Activated naive CD4-positive, alpha-beta T cell treated with anti-CD3 and anti-CD28 coated beads, Interleukin-2, amount 50 U/mL, for 24 hours (primary cell): ENCODE measurements around the gene DAP3.
A peak's percentile ranks its signal among the peaks of the same experiment; 100 is the strongest.

Experiments
- H3K27ac Mint-ChIP-seq: one replicate; pipeline ENCODE4 v1.8.0; 2021; ENCODE audit warnings: mild to moderate bottlenecking, mixed read lengths
- H3K27me3 Mint-ChIP-seq: one replicate; pipeline ENCODE4 v1.8.0; 2021; ENCODE audit warnings: mixed read lengths
- H3K36me3 Mint-ChIP-seq: one replicate; pipeline ENCODE4 v1.8.0; 2021; ENCODE audit warnings: mixed read lengths
- H3K4me1 Mint-ChIP-seq: one replicate; pipeline ENCODE4 v1.8.0; 2021; ENCODE audit warnings: mixed read lengths
- H3K4me3 Mint-ChIP-seq: one replicate; pipeline ENCODE4 v1.8.0; 2021; ENCODE audit warnings: mild to moderate bottlenecking, mixed read lengths
- H3K9me3 Mint-ChIP-seq: one replicate; pipeline ENCODE4 v1.8.0; 2021; ENCODE audit warnings: mixed read lengths

Gene DAP3

GRCh38 chr1:155769257-155769656, 80.4 kb downstream of the DAP3 start:
- no peak overlapping the region for H3K27ac Mint-ChIP-seq
- no peaks in the 10 kb centered on the region for H3K27me3 Mint-ChIP-seq
- H3K4me3 Mint-ChIP-seq = no peak overlapping the region
- H3K36me3 Mint-ChIP-seq = peaks cover 25% of the 10 kb centered on the region
- peaks cover 11% of the 10 kb centered on the region for H3K4me1 Mint-ChIP-seq
- no peaks in the 10 kb centered on the region for H3K9me3 Mint-ChIP-seq

GRCh38 chr1:155773221-155773620, 84.3 kb downstream of the DAP3 start:
- Mint-ChIP-seq H3K27ac (peak overlapping the region; percentile 73), H3K36me3 (peaks cover 24% of the 10 kb centered on the region)

GRCh38 chr1:155776414-155776813, 87.5 kb downstream of the DAP3 start:
- Mint-ChIP-seq H3K36me3 (peaks cover 16% of the 10 kb centered on the region), H3K4me1 (peaks cover 14% of the 10 kb centered on the region), H3K27me3 (no peaks in the 10 kb centered on the region), H3K4me3 (no peak overlapping the region), H3K27ac (peak overlapping the region; percentile 57), H3K9me3 (no peaks in the 10 kb centered on the region)

More at GRCh38 chr1:155773221-155773620, 84.3 kb downstream of the DAP3 start:
- no peaks in the 10 kb centered on the region for H3K27me3 Mint-ChIP-seq
- H3K9me3 Mint-ChIP-seq = no peaks in the 10 kb centered on the region
- H3K4me3 Mint-ChIP-seq = no peak overlapping the region
- peaks cover 14% of the 10 kb centered on the region for H3K4me1 Mint-ChIP-seq

- H3K4me3 Mint-ChIP-seq = no peak overlapping the region
- H3K4me1 Mint-ChIP-seq = peaks cover 14% of the 10 kb centered on the region
- H3K27me3 Mint-ChIP-seq = no peaks in the 10 kb centered on the region
- H3K36me3 Mint-ChIP-seq = peaks cover 13% of the 10 kb centered on the region
- no peak overlapping the region for H3K27ac Mint-ChIP-seq
- no peaks in the 10 kb centered on the region for H3K9me3 Mint-ChIP-seq
Observed at GRCh38 chr1:155777582-155777981, 88.7 kb downstream of the DAP3 start.
